Measurements from ENCODE around the gene GABRR1.

Gene GABRR1

DNA sequence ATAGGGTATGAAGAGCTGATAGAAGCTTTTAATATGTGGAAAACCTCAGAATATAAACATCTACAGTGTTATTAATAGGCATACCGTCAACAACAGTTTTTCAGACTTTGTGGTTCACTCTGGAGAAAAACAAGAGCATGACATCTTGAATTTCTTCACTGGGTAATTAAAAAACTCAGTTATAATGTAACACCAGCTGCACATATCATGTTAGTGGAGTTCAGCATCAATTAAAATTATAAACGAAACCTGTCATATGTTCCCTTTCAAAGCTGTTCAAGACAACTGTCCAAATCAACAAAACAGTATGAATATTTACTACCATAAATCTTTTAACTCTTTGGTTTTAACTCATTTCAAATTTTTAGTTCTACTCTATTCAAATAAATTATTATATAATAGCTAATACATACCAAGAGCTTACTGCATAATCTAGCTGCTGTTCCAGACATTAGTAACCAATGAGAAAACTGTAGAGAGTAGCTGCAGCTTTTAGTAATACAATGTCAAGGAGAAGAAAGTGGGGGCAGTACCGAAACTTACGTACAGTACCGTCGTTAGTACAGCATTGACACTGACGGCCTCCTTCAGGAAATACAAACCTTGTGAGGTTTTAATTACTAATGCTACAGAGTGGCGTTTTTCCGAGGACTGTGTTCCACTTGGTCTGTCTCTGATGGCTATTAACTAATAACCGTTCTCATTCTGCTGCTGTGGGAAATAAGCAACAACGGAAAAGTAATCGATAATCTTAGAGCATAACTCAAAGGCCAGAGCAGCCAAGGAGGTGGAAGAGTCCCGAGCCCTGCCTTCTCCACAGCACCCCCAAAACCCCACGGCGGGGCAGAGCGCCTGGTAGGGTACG, 71.8 kb downstream of the GABRR1 start:
- peak; percentile 84 for DNase-seq (ENCODE audit: low spot score)
- in situ Hi-C loops (cut with MboI; ENCODE audit: low pct_unique_long_range_greater_than_20kb, low sequenced_read_pairs, unreplicated experiment), result no loop called here
- TF ChIP-seq, protein P1, sequence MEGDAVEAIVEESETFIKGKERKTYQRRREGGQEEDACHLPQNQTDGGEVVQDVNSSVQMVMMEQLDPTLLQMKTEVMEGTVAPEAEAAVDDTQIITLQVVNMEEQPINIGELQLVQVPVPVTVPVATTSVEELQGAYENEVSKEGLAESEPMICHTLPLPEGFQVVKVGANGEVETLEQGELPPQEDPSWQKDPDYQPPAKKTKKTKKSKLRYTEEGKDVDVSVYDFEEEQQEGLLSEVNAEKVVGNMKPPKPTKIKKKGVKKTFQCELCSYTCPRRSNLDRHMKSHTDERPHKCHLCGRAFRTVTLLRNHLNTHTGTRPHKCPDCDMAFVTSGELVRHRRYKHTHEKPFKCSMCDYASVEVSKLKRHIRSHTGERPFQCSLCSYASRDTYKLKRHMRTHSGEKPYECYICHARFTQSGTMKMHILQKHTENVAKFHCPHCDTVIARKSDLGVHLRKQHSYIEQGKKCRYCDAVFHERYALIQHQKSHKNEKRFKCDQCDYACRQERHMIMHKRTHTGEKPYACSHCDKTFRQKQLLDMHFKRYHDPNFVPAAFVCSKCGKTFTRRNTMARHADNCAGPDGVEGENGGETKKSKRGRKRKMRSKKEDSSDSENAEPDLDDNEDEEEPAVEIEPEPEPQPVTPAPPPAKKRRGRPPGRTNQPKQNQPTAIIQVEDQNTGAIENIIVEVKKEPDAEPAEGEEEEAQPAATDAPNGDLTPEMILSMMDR (IDR thresholded peaks at IDR 0.05; ENCODE audit: extremely low read depth, insufficient read depth, missing control alignments), result no peak

DNA sequence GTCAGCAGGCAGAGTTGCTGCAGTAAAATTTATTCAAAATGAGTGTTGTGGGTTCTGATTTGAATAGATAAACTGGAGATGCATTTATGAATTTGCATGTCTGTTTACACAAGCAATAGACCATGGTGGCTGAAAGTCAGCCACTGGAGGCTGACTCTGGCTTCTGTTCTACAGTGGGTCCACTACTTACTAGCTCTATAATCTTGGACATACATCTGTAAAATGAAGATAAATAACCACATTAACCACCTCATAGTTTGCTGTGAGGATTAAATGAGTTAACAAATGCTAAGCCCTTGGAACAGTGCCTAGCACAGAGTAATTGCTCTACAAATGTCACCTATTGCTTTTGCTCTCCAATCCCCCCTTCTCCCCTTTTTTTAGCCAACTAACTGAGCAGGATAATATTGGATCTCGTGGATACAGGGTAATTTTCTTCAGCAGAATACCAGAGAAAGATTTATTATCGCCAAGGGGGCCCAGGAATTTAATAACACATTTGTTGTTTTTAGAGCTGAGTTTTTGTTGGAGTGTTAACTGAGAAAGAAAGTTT, 72.7 kb downstream of the GABRR1 start:
- DNase-seq (ENCODE audit: low spot score), result peak; percentile 57
- TF ChIP-seq, protein P1 (IDR thresholded peaks at IDR 0.05; ENCODE audit: extremely low read depth, insufficient read depth, missing control alignments), result no peak
- in situ Hi-C loops (cut with MboI; ENCODE audit: low pct_unique_long_range_greater_than_20kb, low sequenced_read_pairs, unreplicated experiment), result no loop called here

DNA sequence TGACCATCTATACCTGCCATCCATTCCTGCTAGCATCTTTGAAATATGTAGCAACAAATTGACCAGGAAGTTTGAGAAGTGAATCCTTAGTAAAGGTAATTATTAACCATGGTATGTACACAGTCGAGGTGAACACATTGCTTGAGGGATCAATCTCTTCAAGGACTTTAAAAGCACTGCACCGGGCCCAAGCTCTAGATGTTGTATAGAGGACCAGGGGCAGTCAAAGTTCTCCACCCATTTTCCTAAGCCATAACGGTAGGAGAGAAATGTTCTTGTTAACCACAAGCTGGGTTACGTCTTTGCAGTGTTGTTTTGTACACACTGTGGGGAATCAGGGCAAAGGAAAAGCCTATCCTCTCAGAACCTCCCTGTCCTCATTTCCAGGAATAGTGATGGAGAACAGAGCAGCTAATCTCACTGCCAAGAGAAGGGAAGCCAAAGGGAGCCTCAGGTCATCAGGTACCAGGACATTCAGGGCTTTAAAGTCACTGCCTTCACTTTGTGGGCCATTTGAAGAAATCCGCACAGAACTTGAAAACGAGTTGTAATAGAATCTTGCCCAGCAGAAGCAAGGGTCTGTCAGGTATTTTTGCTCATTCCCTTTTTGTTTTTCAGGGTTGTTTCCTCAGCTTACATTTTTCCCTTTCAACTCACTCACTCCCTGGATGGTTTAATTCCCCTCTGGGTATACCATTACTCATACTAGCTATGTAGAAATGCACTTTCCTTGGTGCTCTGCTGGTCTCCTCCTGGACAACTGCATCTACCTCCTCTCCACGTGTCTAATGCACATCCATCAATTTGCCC, 76.6 kb downstream of the GABRR1 start:
- TF ChIP-seq, protein P1 (IDR thresholded peaks at IDR 0.05; ENCODE audit: extremely low read depth, insufficient read depth, missing control alignments), result no peak
- in situ Hi-C loops (cut with MboI; ENCODE audit: low pct_unique_long_range_greater_than_20kb, low sequenced_read_pairs, unreplicated experiment), result no loop called here
- no peak for DNase-seq (ENCODE audit: low spot score)

DNA sequence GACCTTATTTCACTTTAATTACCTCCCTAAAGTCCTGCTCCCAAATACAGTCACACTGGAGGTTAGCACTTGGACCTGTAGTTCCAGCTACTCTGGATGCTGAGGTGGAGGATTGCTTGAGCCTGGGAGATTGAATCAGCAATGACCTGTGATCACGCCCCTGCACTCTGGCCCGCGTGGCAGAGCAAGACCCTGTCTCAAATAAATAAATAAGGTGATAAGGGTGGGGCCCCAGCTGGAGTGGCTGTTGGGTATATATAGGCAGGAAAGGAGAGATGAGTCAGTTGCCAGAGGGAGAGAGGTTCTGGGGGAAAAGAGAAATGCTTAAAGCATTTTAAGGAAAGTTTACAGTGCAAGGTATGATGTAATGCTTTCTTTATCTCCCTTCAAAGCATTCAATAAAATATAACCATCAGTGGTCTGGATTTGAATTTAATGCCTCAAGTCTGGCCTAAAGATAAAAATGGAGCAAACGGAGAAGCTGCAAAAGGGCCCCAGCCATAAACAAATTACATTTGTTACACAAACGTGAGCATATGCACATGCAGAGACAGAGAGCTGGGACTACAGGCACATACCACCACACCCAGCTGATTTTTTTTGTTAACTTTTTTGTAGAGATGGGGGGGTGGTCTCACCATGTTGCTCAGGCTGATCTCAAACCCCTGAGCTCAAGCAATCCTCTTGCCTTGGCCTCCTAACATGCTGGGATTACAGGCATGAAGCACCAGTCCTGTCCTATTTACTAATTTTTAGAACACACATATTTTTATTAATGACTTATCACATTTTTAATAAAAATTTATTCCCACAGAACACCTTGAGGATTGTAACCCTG, 77.4 kb downstream of the GABRR1 start:
- TF ChIP-seq, protein P1 (IDR thresholded peaks at IDR 0.05; ENCODE audit: extremely low read depth, insufficient read depth, missing control alignments), result no peak
- in situ Hi-C loops (cut with MboI; ENCODE audit: low pct_unique_long_range_greater_than_20kb, low sequenced_read_pairs, unreplicated experiment), result no loop called here
- DNase-seq (ENCODE audit: low spot score), result no peak

DNA sequence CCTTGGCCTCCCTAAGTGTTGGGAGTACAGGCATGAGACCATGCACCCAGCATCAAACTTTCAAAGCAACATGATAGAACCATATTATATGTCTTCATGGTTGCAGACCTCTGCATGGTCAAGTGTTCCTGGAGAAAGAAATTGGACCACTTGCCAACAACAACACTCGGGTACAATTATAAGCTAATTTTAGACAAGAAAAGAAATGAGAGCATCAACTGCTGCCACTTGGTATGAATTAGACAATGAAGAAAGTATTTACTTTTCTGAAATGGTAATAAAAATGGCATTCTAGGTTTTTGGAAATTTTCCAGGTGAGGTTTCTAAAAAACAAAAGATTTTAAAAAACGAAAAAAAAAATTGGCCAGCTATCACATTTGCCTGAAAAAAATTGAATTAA, 79.0 kb downstream of the GABRR1 start:
- in situ Hi-C loops (cut with MboI; ENCODE audit: low pct_unique_long_range_greater_than_20kb, low sequenced_read_pairs, unreplicated experiment), result no loop called here
- no peak for DNase-seq (ENCODE audit: low spot score)
- TF ChIP-seq, protein P1 (IDR thresholded peaks at IDR 0.05; ENCODE audit: extremely low read depth, insufficient read depth, missing control alignments), result no peak

DNA sequence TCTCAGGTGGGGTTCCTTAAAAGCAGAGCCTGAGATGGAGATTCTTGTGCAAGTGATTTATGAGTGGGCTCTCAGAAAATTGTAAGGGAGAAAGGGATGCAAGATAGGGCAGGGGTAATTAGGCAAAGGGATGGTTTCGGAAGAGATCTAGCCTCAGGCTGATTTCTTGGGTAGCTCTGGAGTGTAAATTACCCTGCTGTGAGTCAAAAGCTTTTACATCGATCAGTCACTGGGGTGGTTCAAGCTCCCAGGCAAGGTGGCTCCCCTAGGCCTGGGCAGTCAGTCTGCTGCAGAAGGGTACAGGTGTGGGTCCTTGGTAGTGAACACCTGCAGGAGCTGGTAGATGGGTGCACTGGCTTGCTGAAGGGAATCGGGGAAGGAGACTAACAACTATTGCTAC, 82.4 kb downstream of the GABRR1 start:
- in situ Hi-C loops (cut with MboI; ENCODE audit: low pct_unique_long_range_greater_than_20kb, low sequenced_read_pairs, unreplicated experiment), result no loop called here
- TF ChIP-seq, protein P1 (IDR thresholded peaks at IDR 0.05; ENCODE audit: extremely low read depth, insufficient read depth, missing control alignments), result no peak
- no peak for DNase-seq (ENCODE audit: low spot score)

All from GM13977 (cell line).